HG03558 (cell line): ENCODE results near the gene PSME2.

Experiments
- ATAC-seq: cut with Tn5 transposase; IDR thresholded peaks from one replicate; pipeline ENCODE4 v1.9.1; 2021; ENCODE audit warnings: moderate number of reproducible peaks; ENCODE audit not compliant: unreplicated experiment; ENCODE audit errors: extremely low read depth

Gene PSME2

DNA sequence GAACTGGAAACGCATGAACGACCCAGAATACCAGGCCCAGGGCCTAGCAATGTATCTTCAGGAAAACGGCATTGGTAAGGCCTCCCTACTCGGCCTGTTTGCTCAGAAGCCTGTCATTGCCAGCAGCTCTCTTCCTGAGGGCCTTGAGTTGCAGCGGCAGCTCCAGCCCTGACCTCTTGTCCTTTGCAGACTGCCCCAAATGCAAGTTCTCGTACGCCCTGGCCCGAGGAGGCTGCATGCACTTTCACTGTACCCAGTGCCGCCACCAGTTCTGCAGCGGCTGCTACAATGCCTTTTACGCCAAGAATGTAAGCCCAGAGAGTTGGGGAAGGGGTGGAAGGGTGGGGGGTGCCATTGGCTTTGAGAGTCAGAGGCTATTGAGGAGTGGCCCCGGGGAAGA lies 10.9 kb upstream of the PSME2 start:
- no peak for ATAC-seq

GRCh38 chr14:24156840-24157239 lies 10.4 kb upstream of the PSME2 start:
- no peak for ATAC-seq

DNA sequence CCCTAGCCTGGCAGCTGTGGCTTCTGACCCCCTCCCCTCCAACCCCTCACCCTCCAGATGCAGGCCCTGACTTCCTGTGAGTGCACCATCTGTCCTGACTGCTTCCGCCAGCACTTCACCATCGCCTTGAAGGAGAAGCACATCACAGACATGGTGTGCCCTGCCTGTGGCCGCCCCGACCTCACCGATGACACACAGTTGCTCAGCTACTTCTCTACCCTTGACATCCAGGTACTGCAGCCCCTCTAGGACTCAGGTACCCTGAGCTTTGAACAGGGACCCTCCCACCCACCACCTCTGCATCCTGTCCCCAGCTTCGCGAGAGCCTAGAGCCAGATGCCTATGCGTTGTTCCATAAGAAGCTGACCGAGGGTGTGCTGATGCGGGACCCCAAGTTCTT lies 8.7 kb upstream of the PSME2 start:
- no peak for ATAC-seq

DNA sequence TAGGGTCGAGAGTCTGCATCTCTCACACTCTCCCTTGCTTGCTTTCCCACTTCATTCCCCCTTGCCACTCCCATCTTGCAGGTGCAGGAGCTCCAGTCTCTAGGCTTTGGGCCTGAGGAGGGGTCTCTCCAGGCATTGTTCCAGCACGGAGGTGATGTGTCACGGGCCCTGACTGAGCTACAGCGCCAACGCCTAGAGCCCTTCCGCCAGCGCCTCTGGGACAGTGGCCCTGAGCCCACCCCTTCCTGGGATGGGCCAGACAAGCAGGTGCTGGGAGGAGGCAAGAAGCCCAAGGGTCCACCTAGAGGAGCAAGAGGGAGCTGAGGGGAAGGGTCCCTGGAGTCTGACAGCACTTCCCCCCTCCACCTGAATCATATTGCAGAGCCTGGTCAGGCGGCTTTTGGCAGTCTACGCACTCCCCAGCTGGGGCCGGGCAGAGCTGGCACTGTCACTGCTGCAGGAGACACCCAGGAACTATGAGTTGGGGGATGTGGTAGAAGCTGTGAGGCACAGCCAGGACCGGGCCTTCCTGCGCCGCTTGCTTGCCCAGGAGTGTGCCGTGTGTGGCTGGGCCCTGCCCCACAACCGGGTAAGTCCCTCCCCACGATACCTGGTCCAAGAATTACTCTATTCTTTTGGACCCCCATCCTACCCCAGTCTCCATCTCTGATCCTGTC lies 5.1 kb upstream of the PSME2 start:
- ATAC-seq, result no peak

DNA sequence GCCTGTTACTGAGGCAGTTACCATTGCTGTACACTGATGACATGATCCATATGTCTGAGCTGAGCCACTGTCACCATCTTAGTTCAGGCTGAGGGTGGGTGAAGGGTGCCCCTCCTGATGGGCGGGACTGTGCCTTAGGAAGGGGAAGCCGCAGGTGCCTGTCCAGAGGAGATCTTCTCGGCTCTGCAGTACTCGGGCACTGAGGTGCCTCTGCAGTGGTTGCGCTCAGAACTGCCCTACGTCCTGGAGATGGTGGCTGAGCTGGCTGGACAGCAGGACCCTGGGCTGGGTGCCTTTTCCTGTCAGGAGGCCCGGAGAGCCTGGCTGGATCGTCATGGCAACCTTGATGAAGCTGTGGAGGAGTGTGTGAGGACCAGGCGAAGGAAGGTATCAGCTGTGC lies 4.6 kb upstream of the PSME2 start:
- no peak for ATAC-seq

- no peak for ATAC-seq
Measured at GRCh38 chr14:24150567-24150966, 4.2 kb upstream of the PSME2 start.

- no peak for ATAC-seq
Measured at GRCh38 chr14:24150061-24150460, 3.7 kb upstream of the PSME2 start.

DNA sequence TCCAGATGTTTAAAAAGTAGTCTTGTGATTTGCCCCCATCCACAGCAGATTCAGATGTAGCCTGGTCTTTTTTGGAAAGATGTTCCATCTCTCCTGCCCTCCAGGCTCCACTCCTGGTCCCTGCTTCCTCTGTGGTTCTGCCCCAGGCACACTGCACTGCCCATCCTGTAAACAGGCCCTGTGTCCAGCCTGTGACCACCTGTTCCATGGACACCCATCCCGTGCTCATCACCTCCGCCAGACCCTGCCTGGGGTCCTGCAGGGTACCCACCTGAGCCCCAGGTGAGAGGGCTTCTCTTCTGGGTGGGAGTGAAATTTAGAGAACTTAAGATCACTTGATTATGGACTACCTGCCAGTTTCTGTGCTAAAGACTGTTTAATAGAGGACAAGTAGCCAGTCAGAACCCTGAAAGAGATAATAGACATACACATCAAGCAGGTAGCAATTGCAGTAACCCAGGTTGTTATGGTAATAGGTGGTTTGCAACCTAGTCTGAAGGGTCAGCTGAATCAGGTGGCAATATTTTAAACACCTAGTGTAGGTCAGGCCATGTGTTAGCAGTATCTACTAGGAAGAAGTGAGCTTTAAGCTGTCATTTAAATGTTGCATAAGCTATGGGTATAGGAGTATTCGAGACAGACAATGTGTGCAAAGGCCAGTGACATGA lies 3.0 kb upstream of the PSME2 start:
- ATAC-seq, result no peak

GRCh38 chr14:24147761-24148428 lies 1.5 kb upstream of the PSME2 start:
- ATAC-seq, result no peak

DNA sequence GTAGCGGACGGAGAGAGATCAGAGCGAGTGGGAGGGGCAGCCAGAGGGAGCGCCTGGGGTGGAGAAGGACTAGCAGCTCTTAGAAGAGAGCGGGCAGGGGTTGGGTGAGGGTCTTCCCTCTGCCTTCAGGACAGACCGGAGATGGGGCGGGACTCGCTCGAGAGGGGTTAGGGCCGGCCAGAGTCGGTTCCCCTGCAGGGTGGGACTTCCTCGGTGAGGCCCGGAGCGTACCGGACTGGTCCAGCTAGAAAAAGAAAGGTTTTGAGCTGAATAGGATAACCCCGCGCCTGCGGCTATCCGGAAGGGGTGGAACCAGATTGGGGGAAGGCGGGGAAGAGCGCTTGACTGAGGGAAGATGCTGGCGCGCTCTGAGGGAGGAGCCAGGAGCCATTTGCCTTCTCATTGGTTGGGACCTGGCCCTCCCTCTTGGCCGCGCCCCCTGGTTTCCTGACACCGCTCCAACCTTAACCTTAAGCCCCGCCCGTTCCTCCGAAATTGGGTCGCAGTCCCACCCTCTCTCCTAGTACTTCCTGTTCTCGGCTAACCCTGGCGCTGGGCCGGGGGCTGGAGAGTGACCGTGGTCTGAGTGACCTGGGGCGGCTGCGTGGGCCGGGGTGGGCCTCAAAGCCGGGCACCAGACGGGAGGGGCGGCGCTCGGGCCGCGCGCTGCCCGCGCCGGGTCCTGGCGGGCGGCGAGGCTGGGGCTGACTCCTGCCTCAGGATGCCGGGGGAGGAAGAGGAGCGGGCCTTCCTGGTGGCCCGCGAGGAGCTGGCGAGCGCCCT lies 759 bp upstream of the PSME2 start, which contains the start of gene RNF31:
Gene RNF31, plus strand, starts transcription at position 521 of the 783 bp plus-strand sequence. Its CDS starts 201 bp downstream, at position 722.
- ATAC-seq, result peak; percentile 70

DNA sequence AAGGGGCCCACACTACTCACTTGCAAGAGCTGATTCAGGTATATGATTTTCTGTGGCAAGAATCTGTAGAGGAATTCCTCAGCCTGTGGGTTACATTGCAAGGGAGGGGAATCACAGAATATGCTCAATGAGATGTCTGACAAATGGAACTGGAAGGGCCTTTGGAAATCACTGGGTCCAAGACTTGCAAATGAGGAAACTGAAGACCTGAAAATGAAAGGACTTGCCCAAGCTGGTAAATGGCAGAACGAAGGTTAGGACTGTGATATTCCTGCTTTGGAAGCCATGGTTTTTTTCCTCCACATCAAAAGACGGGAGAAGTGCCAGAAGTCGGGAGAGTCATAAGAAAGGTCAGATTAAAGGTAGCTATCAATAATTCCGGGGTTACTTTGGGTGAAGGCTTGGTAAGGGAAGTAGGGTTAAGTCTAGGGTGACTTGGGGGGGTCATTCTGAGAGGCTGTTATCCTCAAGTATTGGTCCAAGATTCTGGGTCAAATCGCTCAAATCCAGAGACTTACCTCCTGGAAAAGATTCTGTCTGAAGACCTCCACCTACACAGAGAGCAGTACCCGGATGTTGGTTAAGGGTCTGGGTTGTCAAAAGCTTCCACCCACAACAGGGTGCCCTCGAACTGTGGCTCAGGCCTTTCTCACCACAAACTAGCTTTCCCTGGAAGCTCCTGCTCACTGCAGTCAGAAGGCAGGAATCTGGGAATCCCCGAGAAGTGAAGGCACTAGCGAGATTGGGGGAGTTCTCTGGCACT lies 539 bp downstream of the PSME2 start:
- ATAC-seq, result no peak

DNA sequence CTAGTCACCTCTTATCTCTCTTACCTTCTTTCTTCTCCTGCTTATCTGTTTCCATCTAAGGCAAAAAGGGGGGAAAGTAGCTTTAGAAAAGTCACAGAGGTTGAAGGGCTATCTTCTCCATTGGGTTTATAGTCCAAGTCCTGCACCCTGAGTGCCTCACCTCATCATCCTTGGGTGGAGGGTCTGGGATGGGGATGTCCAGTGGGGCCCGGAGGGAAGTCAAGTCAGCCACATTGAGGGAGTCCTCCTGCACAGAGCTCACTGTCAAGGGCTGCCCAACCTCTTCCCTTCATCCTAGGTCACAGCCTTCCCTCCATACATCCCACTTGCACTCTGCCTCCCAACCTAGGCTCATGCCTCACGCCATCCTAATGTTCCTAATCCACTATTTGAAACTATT lies 1.2 kb downstream of the PSME2 start:
- ATAC-seq, result no peak

GRCh38 chr14:24144451-24144850 lies 2.0 kb downstream of the PSME2 start:
- ATAC-seq, result no peak

DNA sequence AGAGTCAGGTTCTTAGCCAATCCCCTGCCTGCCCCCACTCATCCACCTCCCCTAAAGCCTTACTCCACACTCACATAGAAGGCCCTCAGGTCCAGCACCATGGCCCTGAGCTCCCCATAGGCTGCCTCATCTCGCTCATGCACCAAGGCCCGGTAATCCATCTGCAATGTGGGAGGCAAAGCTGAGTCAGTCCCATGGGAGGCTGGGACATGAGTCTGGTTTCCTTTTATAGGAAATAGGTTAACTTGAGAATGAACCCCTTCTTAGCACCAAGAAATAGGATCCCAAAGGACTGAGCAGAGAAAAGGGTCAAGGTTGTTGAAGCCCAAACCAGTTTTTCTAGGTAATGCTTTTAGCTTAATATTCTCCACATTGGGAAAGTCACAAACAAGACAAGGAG lies 2.9 kb downstream of the PSME2 start:
- ATAC-seq, result no peak

DNA sequence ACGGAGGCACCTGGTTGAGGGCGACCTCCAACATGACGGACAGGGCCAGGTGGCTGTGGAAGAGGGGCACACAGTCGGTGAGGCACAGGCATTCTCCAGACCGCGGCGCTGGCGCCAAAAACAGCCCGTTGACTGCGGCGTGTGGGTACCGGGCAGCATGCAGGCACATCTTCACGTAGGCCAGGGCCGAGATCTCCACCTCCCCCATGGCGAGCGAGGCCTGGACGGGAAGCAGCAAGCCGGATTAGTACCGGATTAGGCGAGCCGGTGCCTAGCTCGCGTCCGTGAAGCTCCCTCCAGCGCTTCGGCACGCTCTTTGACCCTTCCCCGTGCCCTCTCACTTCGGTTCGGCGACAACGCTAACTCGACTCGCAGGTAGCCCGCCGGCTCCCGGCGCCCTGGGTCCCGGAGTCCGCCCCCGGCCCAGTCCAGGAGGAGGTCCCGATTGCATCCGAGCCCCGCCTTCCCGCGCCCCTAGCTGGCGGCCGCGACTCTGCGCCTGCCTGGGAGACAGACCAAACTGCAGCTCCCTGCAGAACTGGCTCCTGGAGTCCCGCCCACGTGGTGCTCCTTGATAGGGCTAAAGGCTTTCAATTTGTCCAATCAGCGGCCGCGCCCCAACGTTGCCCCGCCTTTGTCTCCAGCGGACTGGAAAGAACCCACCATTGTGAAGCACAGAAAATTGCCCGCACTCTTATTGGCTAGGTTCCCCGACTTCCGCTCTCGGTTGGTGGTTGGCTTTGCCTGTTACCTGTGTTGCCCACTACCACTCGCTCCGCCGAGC lies 5.1 kb downstream of the PSME2 start, which contains the start of gene EMC9:
Gene EMC9, minus strand, starts transcription at position 495 of the 784 bp plus-strand sequence. Its CDS starts 287 bp downstream, at position 208.
- peak; percentile 64 for ATAC-seq

DNA sequence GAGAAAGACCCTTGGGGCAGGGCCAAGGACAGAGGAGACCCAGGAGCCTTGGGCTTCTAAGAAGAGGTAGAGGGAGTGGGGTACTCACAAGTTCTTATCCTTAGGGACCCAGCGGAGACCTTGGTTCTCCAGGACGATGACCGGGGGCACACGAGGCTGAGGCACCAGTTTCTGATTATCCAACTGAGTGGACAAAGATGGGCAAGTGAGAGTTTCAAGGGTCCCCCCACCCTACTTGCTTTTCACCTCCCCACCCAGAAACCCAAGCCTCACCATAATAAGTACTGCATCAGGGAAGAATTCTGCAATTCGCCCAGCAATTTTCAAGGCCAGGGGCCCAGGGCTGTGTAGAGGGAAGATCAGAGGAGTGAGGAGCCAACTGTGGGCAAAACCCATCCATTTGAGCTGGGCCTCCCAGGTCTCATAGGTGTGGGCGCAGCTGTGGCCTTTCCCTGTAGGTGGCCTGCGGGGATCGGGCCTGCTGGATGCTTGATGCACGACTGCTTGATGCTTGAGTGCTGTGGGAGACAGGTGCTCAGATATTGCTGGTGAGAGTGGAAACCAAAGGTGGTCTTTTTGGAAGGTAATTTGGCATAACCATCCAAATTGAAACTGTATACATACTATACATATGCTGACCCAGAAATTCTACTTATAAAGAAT lies 7.0 kb downstream of the PSME2 start:
- ATAC-seq, result no peak

GRCh38 chr14:24138396-24139271 lies 7.8 kb downstream of the PSME2 start:
- no peak for ATAC-seq
